ENCODE results near the gene BCL7B. TPM values are rescaled to one million over a fixed set of nuclear protein-coding genes. Genes with fewer than 3 reads are reported as not detected.
A peak's percentile ranks its signal among the peaks of the same experiment; 100 is the strongest.

Gene BCL7B
- 22.1 and 24.3 TPM in 2 replicates for total RNA-seq (2016; rRNA removed; fragmentation: Illumina TruSeq; extraction: Trizol)
- 46.0 and 47.6 TPM in 2 replicates for total RNA-seq (2016; cell fraction: cytosol; rRNA removed; fragmentation: Illumina TruSeq; extraction: Trizol; ENCODE audit: low read depth)
- 17.6 and 24.7 TPM in 2 replicates for total RNA-seq (2016; cell fraction: insoluble cytoplasmic fraction; rRNA removed; fragmentation: Illumina TruSeq; extraction: Trizol)
- 71.6 and 76.1 TPM in 2 replicates for total RNA-seq (2016; cell fraction: membrane; rRNA removed; fragmentation: Illumina TruSeq; extraction: Trizol)
- 13.2 and 14.6 TPM in 2 replicates for total RNA-seq (2016; cell fraction: nucleus; rRNA removed; fragmentation: Illumina TruSeq; extraction: Trizol)
- polyA plus RNA-seq (2011; rRNA removed), result 38.2 and 38.3 TPM in 2 replicates
- polyA plus RNA-seq (2011; cell fraction: cytosol; rRNA removed), result 26.3 and 36.9 TPM in 2 replicates
- polyA plus RNA-seq (2011; cell fraction: nucleus; rRNA removed), result 18.9 and 21.3 TPM in 2 replicates
- 17.2 and 21.1 TPM in 2 replicates for polyA plus RNA-seq (2012)
- polyA plus RNA-seq (2016; cell fraction: cytosol; fragmentation: Illumina TruSeq; extraction: Trizol; ENCODE audit: low read depth), result 67.1 and 73.8 TPM in 2 replicates
- polyA plus RNA-seq (2016; cell fraction: insoluble cytoplasmic fraction; fragmentation: Illumina TruSeq; extraction: Trizol; ENCODE audit: low read depth), result 26.5 and 34.4 TPM in 2 replicates
- 87.1 and 87.3 TPM in 2 replicates for polyA plus RNA-seq (2016; cell fraction: membrane; fragmentation: Illumina TruSeq; extraction: Trizol; ENCODE audit: low read depth)
- 31.2 and 33.1 TPM in 2 replicates for polyA plus RNA-seq (2016; cell fraction: nucleus; fragmentation: Illumina TruSeq; extraction: Trizol; ENCODE audit: insufficient read depth, low read depth)
- 47.1 and 98.7 TPM in 2 replicates for polyA minus RNA-seq (2011; rRNA and poly(A)+ RNA removed; ENCODE audit: low replicate concordance)
- polyA minus RNA-seq (2011; cell fraction: cytosol; rRNA and poly(A)+ RNA removed), result 17.2 and 21.1 TPM in 2 replicates
- 13.4 and 13.7 TPM in 2 replicates for polyA minus RNA-seq (2011; cell fraction: nucleus; rRNA and poly(A)+ RNA removed)
- Bru-seq, nascent RNA, result percentile 61 among the genes with signal in this experiment
- percentile 78 among the genes with signal in this experiment for BruChase-seq, experiment 1, labeled RNA remaining after a 6-hour chase
- BruChase-seq, experiment 2, labeled RNA remaining after a 2-hour chase, result percentile 70 among the genes with signal in this experiment
- long read RNA-seq, experiment 1, transcript BCL7B-201 (6 exons, 1,975 nt), result major isoform, 22 of 36 reads
- long read RNA-seq, experiment 1, partial matches to known transcripts, result 0 of 36 reads
- long read RNA-seq, experiment 1, other reads (novel, unspliced or antisense), result 3 of 36 reads
- long read RNA-seq, experiment 2, transcript BCL7B-201 (6 exons, 1,975 nt), result major isoform, 60 of 82 reads
- long read RNA-seq, experiment 2, partial matches to known transcripts, result 2 of 82 reads
- long read RNA-seq, experiment 2, other reads (novel, unspliced or antisense), result 13 of 82 reads

DNA sequence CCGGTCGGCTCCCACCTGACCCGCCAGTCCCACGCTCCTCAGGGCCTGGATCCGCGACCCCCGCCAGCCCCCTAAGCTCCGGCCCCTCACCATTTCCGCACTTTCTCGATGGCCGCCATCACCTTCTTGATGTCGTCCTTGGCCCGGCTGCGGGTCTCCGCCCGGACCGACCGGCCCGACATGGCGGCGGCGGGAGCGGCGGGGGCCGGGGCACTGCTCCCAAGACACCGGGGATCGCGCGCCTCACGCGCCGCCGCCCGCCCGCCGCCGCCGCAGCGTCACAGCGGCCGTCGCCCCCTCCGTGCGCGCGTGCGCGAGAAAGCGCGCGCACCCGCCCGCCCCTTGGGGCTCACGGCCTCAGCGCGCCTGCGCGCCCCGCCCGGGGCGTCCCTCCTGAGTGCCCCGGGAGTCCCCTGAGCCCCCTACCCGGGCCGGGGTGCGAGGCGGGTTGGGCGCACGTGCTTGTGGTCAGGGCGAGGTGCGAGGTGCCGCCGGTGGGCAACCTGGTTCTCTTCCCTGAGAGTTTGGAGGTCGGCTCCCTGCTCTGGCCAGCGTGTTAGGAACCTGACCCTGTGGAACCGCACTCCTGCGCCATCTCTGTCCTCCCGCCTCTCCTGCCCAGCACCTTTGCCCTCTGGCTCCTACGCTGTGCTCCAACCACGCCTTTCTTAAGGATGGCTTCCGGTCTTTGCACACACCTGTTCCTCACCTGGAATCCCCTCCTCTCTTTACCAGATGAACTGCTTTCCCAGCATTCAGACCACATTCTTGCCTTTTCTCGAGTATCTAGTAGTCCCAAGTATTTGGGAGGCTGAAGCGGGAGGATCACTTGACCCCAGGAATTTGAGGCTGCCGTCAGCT, at the start of gene BCL7B:
BCL7B (minus strand) TSS at position 294 of the 861 bp plus-strand sequence; CDS start at position 182, 112 bp downstream.
- intact Hi-C loops (cut with micrococcal nuclease; ENCODE audit: unreplicated experiment), result loop anchor here (5.0 kb wide), 1 partner anchor 35 kb away; the partner anchor contains the start of gene BAZ1B
- peak; percentile 88 for TF ChIP-seq ZNF674 (CRISPR knock-in tag; IDR thresholded peaks at IDR 0.05; ENCODE audit: low read depth)
- no peak for TF ChIP-seq HCFC1 (IDR thresholded peaks at IDR 0.05; ENCODE audit: low read depth, low read length)
- TF ChIP-seq ZNF850 (CRISPR knock-in tag; conservative IDR thresholded peaks at IDR 0.05), result no peak
- TF ChIP-seq PRMT3 (CRISPR knock-in tag; IDR thresholded peaks at IDR 0.05; ENCODE audit: borderline replicate concordance, low read depth), result 0 out of 2 replicates have a peak, but pooled peaks have one; percentile 57
- 0 out of 2 replicates have a peak, but pooled peaks have one; percentile 59 for TF ChIP-seq RNF219 (CRISPR knock-in tag; IDR thresholded peaks at IDR 0.05)
- TF ChIP-seq AKAP8 (CRISPR knock-in tag; IDR thresholded peaks at IDR 0.05), result no peak
- TF ChIP-seq KDM6A (CRISPR knock-in tag; IDR thresholded peaks at IDR 0.05; ENCODE audit: low read depth), result no peak
- TF ChIP-seq ZNF563 (CRISPR knock-in tag; IDR thresholded peaks at IDR 0.05), result peak; percentile 98
- TF ChIP-seq, protein P1, sequence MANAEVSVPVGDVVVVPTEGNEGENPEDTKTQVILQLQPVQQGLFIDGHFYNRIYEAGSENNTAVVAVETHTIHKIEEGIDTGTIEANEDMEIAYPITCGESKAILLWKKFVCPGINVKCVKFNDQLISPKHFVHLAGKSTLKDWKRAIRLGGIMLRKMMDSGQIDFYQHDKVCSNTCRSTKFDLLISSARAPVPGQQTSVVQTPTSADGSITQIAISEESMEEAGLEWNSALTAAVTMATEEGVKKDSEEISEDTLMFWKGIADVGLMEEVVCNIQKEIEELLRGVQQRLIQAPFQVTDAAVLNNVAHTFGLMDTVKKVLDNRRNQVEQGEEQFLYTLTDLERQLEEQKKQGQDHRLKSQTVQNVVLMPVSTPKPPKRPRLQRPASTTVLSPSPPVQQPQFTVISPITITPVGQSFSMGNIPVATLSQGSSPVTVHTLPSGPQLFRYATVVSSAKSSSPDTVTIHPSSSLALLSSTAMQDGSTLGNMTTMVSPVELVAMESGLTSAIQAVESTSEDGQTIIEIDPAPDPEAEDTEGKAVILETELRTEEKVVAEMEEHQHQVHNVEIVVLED (CRISPR knock-in tag; IDR thresholded peaks at IDR 0.05; ENCODE audit: borderline replicate concordance), result peak; percentile 91

More for the DNA sequence above, at the start of gene BCL7B:
- ChIA-PET CTCF (ENCODE audit: low intra/inter-chr PET ratio, low total read pairs) (no interaction called here), POLR2A (interaction anchor here (1.0 to 2.5 kb wide), 6 partner anchors 12 to 158 kb away, joined by 3 to 16 read pairs (median 5); partner anchors contain the start of genes BAZ1B and TBL2)
- WGBS (ENCODE audit: low lambda C conversion rate), result 17% methylated on average over 12 of the region's 83 CpGs
- no peaks in the 10 kb centered on the region for H3K9me3 ChIP-seq (ENCODE audit: low read length)
- H3K4me3 ChIP-seq (replicated peaks in 1 of 3; ENCODE audit: insufficient read depth in 1 of 3, low read depth in 2 of 3, low read length in 3 of 3), result peak within 1 kb of the TSS; percentile 86 to 94 (median 90)
- peaks cover 5% of the 10 kb centered on the region; the same call in 1 of the 2 replicates for H4K20me1 ChIP-seq (ENCODE audit: insufficient read depth, low read length)
- H3K79me2 ChIP-seq (ENCODE audit: insufficient read depth, low read length), result peaks cover 27% of the 10 kb centered on the region
- FAIRE-seq (no peak), ATAC-seq (peak; percentile 36), DNase-seq (ENCODE audit: low spot score) (peak; percentile 44)
- peaks cover 0 to under 1% of the 10 kb centered on the region in 2 experiments; a peak in 3 of 5 replicates for H3K36me3 ChIP-seq (replicated peaks in 1 of 2; ENCODE audit: control insufficient read depth in 1 of 2, insufficient read depth in 2 of 2, low read length in 2 of 2)
- H3K27ac ChIP-seq (ENCODE audit: extremely low read length, insufficient read depth, low read length), result peak within 1 kb of the TSS; percentile 98
- peaks cover 57% of the 10 kb centered on the region for H3K4me1 ChIP-seq (ENCODE audit: insufficient read depth, low read length)
- no peaks in the 10 kb centered on the region; a peak in 1 of 5 replicates for H3K27me3 ChIP-seq (ENCODE audit: control insufficient read depth in 1 of 2, insufficient read depth in 2 of 2, low read length in 2 of 2)
- H3K4me2 ChIP-seq (ENCODE audit: low read depth, low read length), result peak within 1 kb of the TSS; percentile 89
- in situ Hi-C loops (cut with HindIII; ENCODE audit: extremely low pct_ligation_motif_present, low pct_unique_long_range_greater_than_20kb), result no loop called here
- H2AFZ ChIP-seq (ENCODE audit: low read length), result no peak within 1 kb of the TSS
- TSS peak; percentile 86 for BruUV-seq (replicated peaks)
- H3K9ac ChIP-seq (ENCODE audit: insufficient read depth, low read depth, low read length), result peak within 1 kb of the TSS; percentile 94
